Ovary (tissue), 9 donors: ENCODE results near the gene MVP. TPM values are rescaled to one million over a fixed set of nuclear protein-coding genes. Genes with fewer than 3 reads are reported as not detected.

Source experiments
- DNase-seq, 5 donors: peaks; one replicate each; pipeline ENCODE4 v3.0.0-alpha.2; 2019 to 2020
- H3K27ac ChIP-seq, 2 donors: fragments of 200-600 bp; one replicate each; pipeline versions ENCODE4 v1.5.1 to v1.8.0; 2019 to 2022
- H3K27me3 ChIP-seq: fragments of 200-600 bp; one replicate; pipeline ENCODE4 v1.8.0; 2022
- H3K36me3 ChIP-seq: fragments of 200-600 bp; sonication (generic); one replicate; pipeline ENCODE4 v1.5.1; 2019
- H3K4me1 ChIP-seq: one replicate; pipeline ENCODE4 v1.8.1; 2013; ENCODE audit warnings: mild to moderate bottlenecking, moderate library complexity; ENCODE audit not compliant: insufficient read depth
- H3K4me3 ChIP-seq: fragments of 200-600 bp; sonication (generic); one replicate; pipeline ENCODE4 v1.5.1; 2017
- H3K9me3 ChIP-seq, 2 donors: fragments of 200-600 bp in 1 of 2; sonication (generic) in 1 of 2; one replicate each; pipeline versions ENCODE4 v1.5.1 to v1.8.1; 2013 to 2019; ENCODE audit warnings: mild to moderate bottlenecking in 1 of 2, moderate library complexity in 1 of 2
- CTCF ChIP-seq, 3 donors: fragments of 450-650 bp in 2 of 3; fragments of 200-600 bp in 1 of 3; IDR thresholded peaks; one replicate each; pipeline versions ENCODE4 v1.5.1 to v1.8.0; 2016 to 2022; ENCODE audit warnings: antibody characterized with exemption in 3 of 3, mild to moderate bottlenecking in 1 of 3
- EP300 ChIP-seq: sonication (generic); formaldehyde crosslinking; IDR thresholded peaks from one replicate; pipeline ENCODE4 v1.6.1; 2017; ENCODE audit warnings: antibody characterized with exemption
- POLR2A ChIP-seq: fragments of 450-650 bp; IDR thresholded peaks from one replicate; pipeline ENCODE4 v1.6.1; 2017; ENCODE audit warnings: antibody characterized with exemption, mild to moderate bottlenecking, moderate library complexity
- WGBS, 3 donors: extraction: QIAGEN DNeasy Blood & Tissue Kit in 1 of 3; methylation state at CpG; one replicate each; pipeline versions ENCODE4 v1.1.5 to v1.1.7; 2013 to 2017; 5-methylcytosine and 5-hydroxymethylcytosine counted together
- intact Hi-C, 4 donors: fragments of 100-400 bp; cut with DNase I; formaldehyde crosslinking; loops; one replicate each; pipeline versions ENCODE4 v1.11.0 to v1.15.1; 2022 to 2023
- polyA plus RNA-seq, 2 donors: library from polyadenylated mRNA; stranded (reverse); fragments of 200-250 nt in 1 of 2; fragments of 350-450 nt in 1 of 2; fragmentation: Illumina TruSeq in 1 of 2; extraction: RNeasy Lipid Tissue Mini Kit (QIAGEN cat#74804) in 1 of 2; gene quantifications; one replicate each; pipeline ENCODE4 v1.2.3, GENCODE V29; 2013 to 2014
- total RNA-seq, 7 donors: library from RNA; depleted of rRNA in 2 of 7; stranded (reverse); fragments of >200 nt in 2 of 7; fragmentation: NEBNext Ultra II Directional in 3 of 7; extraction: Animal tissue kit (Norgen Biotek cat#: 25700) in 3 of 7; gene quantifications; one replicate each; pipeline versions ENCODE4 v1.1.0 to v1.2.4, GENCODE V29; 2016 to 2023
- donor health status: DM: no; HTN: no; CAD: no; lungs with moderate emphysema.
- donor health status: DM: no; HTN: no; CAD: no.
- donor health status: Bipolar disorder and iron deficiency.
- donor health status: DM: yes; HTN: yes; CAD: no.
- donor health status: DM: no; HTN: no; CAD: no.
- donor health status: DM: yes; HTN: yes; CAD: no.

Gene MVP
- total and polyA plus RNA-seq, 9 donors, result 56.4 to 191 (median 129) TPM

GRCh38 chr16:29839822-29840221 lies 19.6 kb downstream of the MVP start:
- Histone ChIP-seq H3K9me3 (no peaks in the 10 kb centered on the region), H3K4me3 (no peak overlapping the region), H3K36me3 (no peaks in the 10 kb centered on the region), H3K4me1 (peaks cover 8% of the 10 kb centered on the region), H3K27me3 (no peaks in the 10 kb centered on the region), H3K27ac (peak overlapping the region; percentile 42 to 82)
- TF ChIP-seq CTCF (IDR thresholded peaks at IDR 0.05) (no peak), POLR2A (no peak), EP300 (no peak)
- intact Hi-C loops, result no loop called here
- DNase-seq, result peak; percentile 72 to 79 (median 74)
- WGBS, 3 donors, result 16 to 40% (median 29%) methylated on average over 6 of the region's 6 CpGs

- DNase-seq, result peak in 3 of 5 donors; percentile 37 to 62 (median 48)
- H3K36me3 ChIP-seq, result no peaks in the 10 kb centered on the region
- peaks cover 8% of the 10 kb centered on the region for H3K4me1 ChIP-seq
- intact Hi-C loops, result no loop called here
- no peak for TF ChIP-seq POLR2A
- no peak for TF ChIP-seq CTCF (IDR thresholded peaks at IDR 0.05)
- TF ChIP-seq EP300, result no peak
- peak overlapping the region; percentile 42 to 82 for H3K27ac ChIP-seq
- no peaks in the 10 kb centered on the region for H3K9me3 ChIP-seq
- no peaks in the 10 kb centered on the region for H3K27me3 ChIP-seq
- H3K4me3 ChIP-seq, result no peak overlapping the region
- 35 to 37% (median 36%) methylated on average over 10 of the region's 10 CpGs for WGBS, 3 donors
These were observed 20.0 kb downstream of the MVP start for GRCh38 chr16:29840240-29840639.

- Histone ChIP-seq H3K27ac (peak overlapping the region; percentile 2 to 82), H3K9me3 (no peaks in the 10 kb centered on the region), H3K4me1 (peaks cover 8% of the 10 kb centered on the region), H3K27me3 (no peaks in the 10 kb centered on the region), H3K36me3 (no peaks in the 10 kb centered on the region), H3K4me3 (no peak overlapping the region)
- no peak for DNase-seq
- no peak for TF ChIP-seq EP300
- no peak for TF ChIP-seq CTCF (IDR thresholded peaks at IDR 0.05)
- TF ChIP-seq POLR2A, result no peak
- WGBS, 3 donors, result 86 to 90% (median 87%) methylated on average over 23 of the region's 23 CpGs
- intact Hi-C loops, result no loop called here
These were observed 21.4 kb downstream of the MVP start for GRCh38 chr16:29841631-29842030.

GRCh38 chr16:29842732-29843346 lies 22.6 kb downstream of the MVP start:
- 93 to 96% (median 95%) methylated on average over 9 of the region's 9 CpGs for WGBS, 3 donors
- Histone ChIP-seq H3K9me3 (no peaks in the 10 kb centered on the region), H3K27ac (no peak overlapping the region), H3K4me1 (peaks cover 8% of the 10 kb centered on the region), H3K27me3 (no peaks in the 10 kb centered on the region), H3K36me3 (no peaks in the 10 kb centered on the region), H3K4me3 (no peak overlapping the region)
- intact Hi-C loops, result no loop called here
- DNase-seq, result no peak
- no peak for TF ChIP-seq POLR2A

- Histone ChIP-seq H3K36me3 (no peaks in the 10 kb centered on the region), H3K9me3 (no peaks in the 10 kb centered on the region), H3K4me3 (no peak overlapping the region), H3K27me3 (no peaks in the 10 kb centered on the region), H3K4me1 (peaks cover 8% of the 10 kb centered on the region), H3K27ac (peak overlapping the region in 1 of 2 donors; percentile 5)
- intact Hi-C loops, result no loop called here
- 91 to 93% (median 93%) methylated on average over 8 of the region's 8 CpGs for WGBS, 3 donors
- DNase-seq, result no peak
- no peak for TF ChIP-seq POLR2A
- TF ChIP-seq CTCF (IDR thresholded peaks at IDR 0.05), result no peak
- no peak for TF ChIP-seq EP300
These were observed 23.7 kb downstream of the MVP start for GRCh38 chr16:29843931-29844330.
